H9 (cell line): ENCODE measurements around the gene TGFB3. TPM values are rescaled to one million over a fixed set of nuclear protein-coding genes. Genes with fewer than 3 reads are reported as not detected.

Source experiments
- DNase-seq: peaks from one replicate; pipeline ENCODE4 v3.0.0-alpha.2; 2017
- H2AFZ ChIP-seq: one replicate; pipeline ENCODE4 v1.6.1; 2013; ENCODE audit warnings: mild to moderate bottlenecking, low read length, control low read depth, moderate library complexity
- H2AK5ac ChIP-seq: 2 replicates; pipeline ENCODE4 v1.6.1; 2013; ENCODE audit warnings: low read length, control low read depth, mixed read lengths; ENCODE audit not compliant: insufficient read length
- H2BK120ac ChIP-seq: one replicate; pipeline ENCODE4 v1.6.1; 2013; ENCODE audit warnings: low read depth, mild to moderate bottlenecking, low read length, control low read depth, inconsistent platforms; ENCODE audit not compliant: poor library complexity, severe bottlenecking
- H2BK12ac ChIP-seq: 2 replicates; pipeline ENCODE4 v1.6.1; 2013; ENCODE audit warnings: low read length, control low read depth, mixed read lengths, low read depth; ENCODE audit not compliant: insufficient read length
- H2BK15ac ChIP-seq: 2 replicates; pipeline ENCODE4 v1.6.1; 2013; ENCODE audit warnings: low read depth, low read length, control low read depth
- H2BK20ac ChIP-seq: one replicate; pipeline ENCODE4 v1.6.1; 2013; ENCODE audit warnings: low read depth, mild to moderate bottlenecking, low read length, control low read depth, inconsistent platforms; ENCODE audit not compliant: poor library complexity, severe bottlenecking
- H2BK5ac ChIP-seq: 2 replicates; pipeline ENCODE4 v1.6.1; 2013; ENCODE audit warnings: low read length, control low read depth, mixed read lengths; ENCODE audit not compliant: insufficient read length
- H3K14ac ChIP-seq: 2 replicates; pipeline ENCODE4 v1.6.1; 2013; ENCODE audit warnings: low read length, control low read depth; ENCODE audit not compliant: insufficient read depth
- H3K18ac ChIP-seq: 2 replicates; pipeline ENCODE4 v1.6.1; 2013; ENCODE audit warnings: low read depth, mild to moderate bottlenecking, mixed read lengths, low read length, control low read depth; ENCODE audit not compliant: insufficient read length
- H3K23ac ChIP-seq: 2 replicates; pipeline ENCODE4 v1.6.1; 2013; ENCODE audit warnings: low read length, control low read depth, mixed read lengths, low read depth; ENCODE audit not compliant: insufficient read length
- H3K23me2 ChIP-seq: 2 replicates; pipeline ENCODE4 v1.6.1; 2013; ENCODE audit warnings: low read depth, mild to moderate bottlenecking, mixed read lengths, low read length, control low read depth; ENCODE audit not compliant: insufficient read length, poor library complexity, severe bottlenecking
- H3K27ac ChIP-seq: 2 replicates; pipeline ENCODE4 v1.5.1; 2013; ENCODE audit warnings: low read length, control low read depth, mixed read lengths, low read depth; ENCODE audit not compliant: insufficient read length
- H3K27me3 ChIP-seq: 2 replicates; pipeline ENCODE4 v1.6.1; 2013; ENCODE audit warnings: low read length, control low read depth, inconsistent platforms; ENCODE audit not compliant: insufficient read depth
- H3K4ac ChIP-seq: 2 replicates; pipeline ENCODE4 v1.6.1; 2013; ENCODE audit warnings: low read depth, mild to moderate bottlenecking, control low read depth, inconsistent platforms, low read length, moderate library complexity
- H3K4me1 ChIP-seq: 2 replicates; pipeline ENCODE4 v1.6.1; 2013; ENCODE audit warnings: low read length, control low read depth, inconsistent platforms; ENCODE audit not compliant: insufficient read depth
- H3K4me2 ChIP-seq: 2 replicates; pipeline ENCODE4 v1.6.1; 2013; ENCODE audit warnings: low read length, control low read depth, mixed read lengths; ENCODE audit not compliant: insufficient read length, insufficient read depth
- H3K56ac ChIP-seq: 2 replicates; pipeline ENCODE4 v1.6.1; 2013; ENCODE audit warnings: low read depth, mild to moderate bottlenecking, mixed read lengths, low read length, control low read depth; ENCODE audit not compliant: insufficient read length
- H3K79me1 ChIP-seq: 2 replicates; pipeline ENCODE4 v1.6.1; 2013; ENCODE audit warnings: low read depth, mild to moderate bottlenecking, moderate library complexity, low read length, control low read depth, inconsistent platforms; ENCODE audit not compliant: insufficient read depth, poor library complexity, severe bottlenecking
- H3K79me2 ChIP-seq: 2 replicates; pipeline ENCODE4 v1.6.1; 2013; ENCODE audit warnings: low read length, control low read depth, inconsistent platforms; ENCODE audit not compliant: insufficient read depth
- H3K9ac ChIP-seq: 2 replicates; pipeline ENCODE4 v1.6.1; 2013; ENCODE audit warnings: low read length, control low read depth, mixed read lengths; ENCODE audit not compliant: insufficient read length; ENCODE audit errors: extremely low read depth
- H3K9me3 ChIP-seq: one replicate; pipeline ENCODE4 v1.6.1; 2013; ENCODE audit warnings: low read depth, low read length, inconsistent platforms; ENCODE audit not compliant: control insufficient read depth
- H3T11ph ChIP-seq: one replicate; pipeline ENCODE4 v1.6.1; 2013; ENCODE audit warnings: mild to moderate bottlenecking, low read length, control low read depth, inconsistent platforms
- H4K20me1 ChIP-seq: one replicate; pipeline ENCODE4 v1.6.1; 2013; ENCODE audit not compliant: control insufficient read depth, insufficient read length, insufficient read depth
- H4K5ac ChIP-seq: 2 replicates; pipeline ENCODE4 v1.6.1; 2013; ENCODE audit warnings: low read depth, mild to moderate bottlenecking, mixed read lengths, low read length, control low read depth; ENCODE audit not compliant: insufficient read length
- H4K8ac ChIP-seq: replicated peaks from 2 replicates; pipeline ENCODE4 v1.6.1; 2013; ENCODE audit warnings: low read length, control low read depth, mixed read lengths, low read depth; ENCODE audit not compliant: insufficient read length
- H4K91ac ChIP-seq: 2 replicates; pipeline ENCODE4 v1.6.1; 2013; ENCODE audit warnings: low read depth, mild to moderate bottlenecking, moderate library complexity, mixed read lengths, low read length, control low read depth; ENCODE audit not compliant: insufficient read length
- H3K27ac Mint-ChIP-seq, 3 experiments: 2 replicates in 2 of 3; 3 replicates in 1 of 3; pipeline ENCODE4 v1.8.0; 2020 to 2021; ENCODE audit warnings: mixed read lengths in 3 of 3, mild to moderate bottlenecking in 1 of 3, moderate library complexity in 1 of 3
- H3K27me3 Mint-ChIP-seq: 2 replicates; pipeline ENCODE4 v1.8.0; 2021; ENCODE audit warnings: low read depth, mild to moderate bottlenecking, moderate library complexity, mixed read lengths
- H3K36me3 Mint-ChIP-seq, 3 experiments: 2 replicates in 2 of 3; 3 replicates in 1 of 3; pipeline ENCODE4 v1.8.0; 2020 to 2021; ENCODE audit warnings: low read depth in 3 of 3, mixed read lengths in 3 of 3; ENCODE audit not compliant: insufficient read depth in 1 of 3
- H3K4me1 Mint-ChIP-seq, 2 experiments: 2 replicates each; pipeline ENCODE4 v1.8.0; 2020; ENCODE audit warnings: mixed read lengths in 2 of 2
- H3K4me3 Mint-ChIP-seq, 2 experiments: 2 replicates in 1 of 2; 3 replicates in 1 of 2; pipeline ENCODE4 v1.8.0; 2020 to 2021; ENCODE audit warnings: mild to moderate bottlenecking in 2 of 2, mixed read lengths in 2 of 2, moderate library complexity in 1 of 2
- H3K9me3 Mint-ChIP-seq, 2 experiments: 2 replicates in 1 of 2; 3 replicates in 1 of 2; pipeline ENCODE4 v1.8.0; 2020; ENCODE audit warnings: mild to moderate bottlenecking in 2 of 2, mixed read lengths in 2 of 2, moderate library complexity in 1 of 2
- CTCF ChIP-seq: fragments of 200-600 bp; sonication (generic); conservative IDR thresholded peaks from 3 replicates; pipeline ENCODE4 v1.8.0; 2021; ENCODE audit warnings: antibody characterized with exemption, mild to moderate bottlenecking
- WGBS: extraction: QIAGEN DNeasy Blood & Tissue Kit; methylation state at CpG from one replicate; pipeline ENCODE4 v1.1.7; 2013; ENCODE audit warnings: missing lambda C conversion rate, low lambda C conversion rate, mixed read lengths; ENCODE audit not compliant: insufficient read length; ENCODE audit errors: extremely low coverage; 5-methylcytosine and 5-hydroxymethylcytosine counted together
- total RNA-seq: library from RNA; stranded (reverse); gene quantifications from 2 replicates; pipeline ENCODE4 v1.2.1, GENCODE V29; 2021

TGFB3 gene
- total RNA-seq, 1 experiment from 2014 or later = 0.37 TPM

GRCh38 chr14:75910048-75910447, 71.7 kb downstream of the TGFB3 start:
- no peak for DNase-seq
- H4K5ac ChIP-seq = no peak overlapping the region
- no peak overlapping the region for H3K9ac ChIP-seq
- Mint-ChIP-seq H3K27me3 (no peaks in the 10 kb centered on the region), H3K36me3 (no peaks in the 10 kb centered on the region; a peak in 1 of 7 replicates), H3K4me1 (peaks cover 17 to 18% of the 10 kb centered on the region in 2 experiments), H3K4me3 (no peak overlapping the region), H3K27ac (no peak overlapping the region), H3K9me3 (no peaks in the 10 kb centered on the region)
- H2BK5ac ChIP-seq = no peak overlapping the region
- H3K79me1 ChIP-seq = no peaks in the 10 kb centered on the region
- no peaks in the 10 kb centered on the region for H3K23me2 ChIP-seq
- no peaks in the 10 kb centered on the region for H3K4me1 ChIP-seq
- H2BK120ac ChIP-seq = no peak overlapping the region
- no peak overlapping the region for H2BK15ac ChIP-seq
- H3K4me2 ChIP-seq = no peak overlapping the region
- H3T11ph ChIP-seq = no peak overlapping the region
- WGBS = no CpG with 5 or more reads among the region's 2 CpGs
- no peak overlapping the region for H2BK12ac ChIP-seq
- TF ChIP-seq CTCF = no peak
- no peak overlapping the region for H4K8ac ChIP-seq
- no peak overlapping the region for H3K56ac ChIP-seq
- no peak overlapping the region for H2AFZ ChIP-seq
- H3K23ac ChIP-seq = no peak overlapping the region
- no peak overlapping the region for H3K27ac ChIP-seq
- no peak overlapping the region for H2BK20ac ChIP-seq
- H4K91ac ChIP-seq = no peak overlapping the region
- H3K9me3 ChIP-seq = no peaks in the 10 kb centered on the region
- H3K27me3 ChIP-seq = no peaks in the 10 kb centered on the region
- H3K79me2 ChIP-seq = no peaks in the 10 kb centered on the region
- no peak overlapping the region for H3K18ac ChIP-seq
- no peak overlapping the region for H3K14ac ChIP-seq
- H4K20me1 ChIP-seq = no peaks in the 10 kb centered on the region
- H2AK5ac ChIP-seq = no peak overlapping the region
- H3K4ac ChIP-seq = no peak overlapping the region
